Ascending aorta (tissue), 2 donors: ENCODE measurements around the gene SHANK1. TPM values are rescaled to one million over a fixed set of nuclear protein-coding genes. Genes with fewer than 3 reads are reported as not detected.

Source experiments
- DNase-seq, 2 donors: peaks; one replicate each; pipeline ENCODE4 v3.0.0-alpha.2; 2019; ENCODE audit warnings: low spot score in 2 of 2
- H3K27ac ChIP-seq, 2 donors: fragments of 200-600 bp; sonication (generic); one replicate each; pipeline ENCODE4 v1.5.1; 2016 to 2017; ENCODE audit warnings: mild to moderate bottlenecking in 1 of 2
- H3K27me3 ChIP-seq: fragments of 200-600 bp; sonication (generic); one replicate; pipeline ENCODE4 v1.5.1; 2017
- H3K36me3 ChIP-seq, 2 donors: fragments of 200-600 bp; sonication (generic); one replicate each; pipeline ENCODE4 v1.5.1; 2016
- H3K4me1 ChIP-seq, 2 donors: fragments of 200-600 bp; sonication (generic); one replicate each; pipeline ENCODE4 v1.5.1; 2016 to 2017; ENCODE audit warnings: mild to moderate bottlenecking in 1 of 2
- H3K4me3 ChIP-seq, 2 donors: fragments of 200-600 bp; sonication (generic); one replicate each; pipeline ENCODE4 v1.5.1; 2016 to 2017; ENCODE audit warnings: mild to moderate bottlenecking in 1 of 2
- H3K9me3 ChIP-seq, 2 donors: fragments of 200-600 bp; sonication (generic); one replicate each; pipeline ENCODE4 v1.5.1; 2016
- CTCF ChIP-seq, 3 experiments: fragments of 200-600 bp in 2 of 3; fragments of 450-650 bp in 1 of 3; sonication (generic) in 2 of 3; IDR thresholded peaks; one replicate each; pipeline ENCODE4 v1.5.1; 2016 to 2019; ENCODE audit warnings: antibody characterized with exemption in 3 of 3, mild to moderate bottlenecking in 1 of 3, moderate library complexity in 1 of 3
- intact Hi-C: fragments of 100-400 bp; cut with DNase I; formaldehyde crosslinking; loops from one replicate; pipeline ENCODE4 v1.15.1; 2023
- total RNA-seq: library from RNA; depleted of rRNA; stranded (reverse); fragments of >200 nt; gene quantifications from one replicate; pipeline ENCODE4 v1.1.0, GENCODE V29; 2016

Gene SHANK1
- total RNA-seq, 1 donor from 2014 or later: 1.3 TPM

GRCh38 chr19:50647879-50648615 lies 71.6 kb downstream of the SHANK1 start:
- H3K4me3 ChIP-seq: no peak overlapping the region

GRCh38 chr19:50646074-50646807 lies 73.4 kb downstream of the SHANK1 start:
- DNase-seq: no peak
- H3K27me3 ChIP-seq: no peaks in the 10 kb centered on the region
- no peaks in the 10 kb centered on the region for H3K36me3 ChIP-seq
- no peak overlapping the region for H3K4me3 ChIP-seq
- no peaks in the 10 kb centered on the region for H3K4me1 ChIP-seq
- no peaks in the 10 kb centered on the region for H3K9me3 ChIP-seq
- no peak for TF ChIP-seq CTCF (IDR thresholded peaks at IDR 0.05)
- intact Hi-C loops: no loop called here
- no peak overlapping the region for H3K27ac ChIP-seq

More at GRCh38 chr19:50647879-50648615, 71.6 kb downstream of the SHANK1 start:
- Histone ChIP-seq H3K36me3 (no peaks in the 10 kb centered on the region), H3K27me3 (no peaks in the 10 kb centered on the region), H3K9me3 (no peaks in the 10 kb centered on the region), H3K27ac (no peak overlapping the region), H3K4me1 (no peaks in the 10 kb centered on the region)
- no peak for DNase-seq
- intact Hi-C loops: no loop called here
- TF ChIP-seq CTCF (IDR thresholded peaks at IDR 0.05): no peak

- no peaks in the 10 kb centered on the region for H3K36me3 ChIP-seq
- no peak for DNase-seq
- H3K4me1 ChIP-seq: no peaks in the 10 kb centered on the region
- no peaks in the 10 kb centered on the region for H3K27me3 ChIP-seq
- intact Hi-C loops: no loop called here
- H3K27ac ChIP-seq: no peak overlapping the region
- H3K4me3 ChIP-seq: no peak overlapping the region
- TF ChIP-seq CTCF (IDR thresholded peaks at IDR 0.05): no peak
- H3K9me3 ChIP-seq: no peaks in the 10 kb centered on the region
These were observed 74.5 kb downstream of the SHANK1 start for GRCh38 chr19:50645107-50645506.

GRCh38 chr19:50644315-50644915 lies 75.2 kb downstream of the SHANK1 start:
- intact Hi-C loops: no loop called here
- H3K4me1 ChIP-seq: no peaks in the 10 kb centered on the region
- H3K4me3 ChIP-seq: no peak overlapping the region
- no peaks in the 10 kb centered on the region for H3K27me3 ChIP-seq
- no peak overlapping the region for H3K27ac ChIP-seq
- DNase-seq: no peak
- no peaks in the 10 kb centered on the region for H3K36me3 ChIP-seq
- no peak for TF ChIP-seq CTCF (IDR thresholded peaks at IDR 0.05)
- no peaks in the 10 kb centered on the region for H3K9me3 ChIP-seq

- no peaks in the 10 kb centered on the region for H3K27me3 ChIP-seq
- no peak for TF ChIP-seq CTCF (IDR thresholded peaks at IDR 0.05)
- DNase-seq: no peak
- no peaks in the 10 kb centered on the region for H3K4me1 ChIP-seq
- intact Hi-C loops: no loop called here
- no peak overlapping the region for H3K4me3 ChIP-seq
- peaks cover 0 to 3% of the 10 kb centered on the region in 2 donors for H3K9me3 ChIP-seq
- H3K36me3 ChIP-seq: no peaks in the 10 kb centered on the region
- H3K27ac ChIP-seq: no peak overlapping the region
These were observed 79.2 kb downstream of the SHANK1 start for GRCh38 chr19:50640368-50640767.
